ENCODE measurements around the gene ACTN1.
A peak's percentile ranks its signal among the peaks of the same experiment; 100 is the strongest.
"Not testable (repeated sequence)": the region's sequence is repeated elsewhere in the genome, so short reads cannot be mapped to it uniquely, and the experiment has no call there.

ACTN1 gene

GRCh38 chr14:68979021-68979721, at the start of gene ACTN1:
Gene ACTN1 (minus strand): TSS chr14:68979302. CDS start chr14:68979056, 246 bp downstream.
- DNase-seq, result peak; percentile 92

GRCh38 chr14:69027242-69027913, 48.3 kb upstream of the ACTN1 start:
- DNase-seq, result no peak

GRCh38 chr14:69023035-69023434, 43.9 kb upstream of the ACTN1 start:
- DNase-seq, result no peak

GRCh38 chr14:69022093-69022492, 43.0 kb upstream of the ACTN1 start:
- not testable (repeated sequence) for DNase-seq

GRCh38 chr14:69017706-69018105, 38.6 kb upstream of the ACTN1 start:
- DNase-seq, result no peak

GRCh38 chr14:69014829-69015259, 35.7 kb upstream of the ACTN1 start:
- no peak for DNase-seq

- no peak for DNase-seq
Measured at GRCh38 chr14:69013943-69014782, 35.1 kb upstream of the ACTN1 start.

GRCh38 chr14:69012256-69012953, 33.3 kb upstream of the ACTN1 start:
- DNase-seq, result no peak

GRCh38 chr14:69010648-69011047, 31.5 kb upstream of the ACTN1 start:
- DNase-seq, result no peak

- no peak for DNase-seq
Measured at GRCh38 chr14:69008421-69008884, 29.4 kb upstream of the ACTN1 start.

GRCh38 chr14:69006346-69006745, 27.2 kb upstream of the ACTN1 start:
- no peak for DNase-seq

GRCh38 chr14:69005432-69006148, 26.5 kb upstream of the ACTN1 start:
- DNase-seq, result peak; percentile 81

GRCh38 chr14:69004731-69005431, 25.8 kb upstream of the ACTN1 start:
- no peak for DNase-seq

GRCh38 chr14:69003626-69004025, 24.5 kb upstream of the ACTN1 start:
- DNase-seq, result no peak

- peak; percentile 65 for DNase-seq
Measured at GRCh38 chr14:69002069-69002468, 23.0 kb upstream of the ACTN1 start.

- DNase-seq, result no peak
Measured at GRCh38 chr14:69001375-69001774, 22.3 kb upstream of the ACTN1 start.

- no peak for DNase-seq
Measured at GRCh38 chr14:68998062-68998461, 19.0 kb upstream of the ACTN1 start.

- no peak for DNase-seq
Measured at GRCh38 chr14:68995731-68996130, 16.6 kb upstream of the ACTN1 start.

- DNase-seq, result no peak
Measured at GRCh38 chr14:68994056-68994455, 15.0 kb upstream of the ACTN1 start.

- no peak for DNase-seq
Measured at GRCh38 chr14:68987653-68988036, 8.5 kb upstream of the ACTN1 start.

- DNase-seq, result no peak
Measured at GRCh38 chr14:68986926-68987652, 8.0 kb upstream of the ACTN1 start.

Data from 8988T (cell line).